H9 (cell line): ENCODE results near the gene TPT1. TPM values are rescaled to one million over a fixed set of nuclear protein-coding genes. Genes with fewer than 3 reads are reported as not detected.

Experiments
- DNase-seq: peaks from one replicate; pipeline ENCODE4 v3.0.0-alpha.2; 2017
- H2AFZ ChIP-seq: one replicate; pipeline ENCODE4 v1.6.1; 2013; ENCODE audit warnings: mild to moderate bottlenecking, low read length, control low read depth, moderate library complexity
- H2AK5ac ChIP-seq: 2 replicates; pipeline ENCODE4 v1.6.1; 2013; ENCODE audit warnings: low read length, control low read depth, mixed read lengths; ENCODE audit not compliant: insufficient read length
- H2BK120ac ChIP-seq: one replicate; pipeline ENCODE4 v1.6.1; 2013; ENCODE audit warnings: low read depth, mild to moderate bottlenecking, low read length, control low read depth, inconsistent platforms; ENCODE audit not compliant: poor library complexity, severe bottlenecking
- H2BK12ac ChIP-seq: 2 replicates; pipeline ENCODE4 v1.6.1; 2013; ENCODE audit warnings: low read length, control low read depth, mixed read lengths, low read depth; ENCODE audit not compliant: insufficient read length
- H2BK15ac ChIP-seq: 2 replicates; pipeline ENCODE4 v1.6.1; 2013; ENCODE audit warnings: low read depth, low read length, control low read depth
- H2BK20ac ChIP-seq: one replicate; pipeline ENCODE4 v1.6.1; 2013; ENCODE audit warnings: low read depth, mild to moderate bottlenecking, low read length, control low read depth, inconsistent platforms; ENCODE audit not compliant: poor library complexity, severe bottlenecking
- H2BK5ac ChIP-seq: 2 replicates; pipeline ENCODE4 v1.6.1; 2013; ENCODE audit warnings: low read length, control low read depth, mixed read lengths; ENCODE audit not compliant: insufficient read length
- H3K14ac ChIP-seq: 2 replicates; pipeline ENCODE4 v1.6.1; 2013; ENCODE audit warnings: low read length, control low read depth; ENCODE audit not compliant: insufficient read depth
- H3K18ac ChIP-seq: 2 replicates; pipeline ENCODE4 v1.6.1; 2013; ENCODE audit warnings: low read depth, mild to moderate bottlenecking, mixed read lengths, low read length, control low read depth; ENCODE audit not compliant: insufficient read length
- H3K23ac ChIP-seq: 2 replicates; pipeline ENCODE4 v1.6.1; 2013; ENCODE audit warnings: low read length, control low read depth, mixed read lengths, low read depth; ENCODE audit not compliant: insufficient read length
- H3K23me2 ChIP-seq: 2 replicates; pipeline ENCODE4 v1.6.1; 2013; ENCODE audit warnings: low read depth, mild to moderate bottlenecking, mixed read lengths, low read length, control low read depth; ENCODE audit not compliant: insufficient read length, poor library complexity, severe bottlenecking
- H3K27ac ChIP-seq: 2 replicates; pipeline ENCODE4 v1.5.1; 2013; ENCODE audit warnings: low read length, control low read depth, mixed read lengths, low read depth; ENCODE audit not compliant: insufficient read length
- H3K27me3 ChIP-seq: 2 replicates; pipeline ENCODE4 v1.6.1; 2013; ENCODE audit warnings: low read length, control low read depth, inconsistent platforms; ENCODE audit not compliant: insufficient read depth
- H3K4ac ChIP-seq: 2 replicates; pipeline ENCODE4 v1.6.1; 2013; ENCODE audit warnings: low read depth, mild to moderate bottlenecking, control low read depth, inconsistent platforms, low read length, moderate library complexity
- H3K4me1 ChIP-seq: 2 replicates; pipeline ENCODE4 v1.6.1; 2013; ENCODE audit warnings: low read length, control low read depth, inconsistent platforms; ENCODE audit not compliant: insufficient read depth
- H3K4me2 ChIP-seq: 2 replicates; pipeline ENCODE4 v1.6.1; 2013; ENCODE audit warnings: low read length, control low read depth, mixed read lengths; ENCODE audit not compliant: insufficient read length, insufficient read depth
- H3K56ac ChIP-seq: 2 replicates; pipeline ENCODE4 v1.6.1; 2013; ENCODE audit warnings: low read depth, mild to moderate bottlenecking, mixed read lengths, low read length, control low read depth; ENCODE audit not compliant: insufficient read length
- H3K79me1 ChIP-seq: 2 replicates; pipeline ENCODE4 v1.6.1; 2013; ENCODE audit warnings: low read depth, mild to moderate bottlenecking, moderate library complexity, low read length, control low read depth, inconsistent platforms; ENCODE audit not compliant: insufficient read depth, poor library complexity, severe bottlenecking
- H3K79me2 ChIP-seq: 2 replicates; pipeline ENCODE4 v1.6.1; 2013; ENCODE audit warnings: low read length, control low read depth, inconsistent platforms; ENCODE audit not compliant: insufficient read depth
- H3K9ac ChIP-seq: 2 replicates; pipeline ENCODE4 v1.6.1; 2013; ENCODE audit warnings: low read length, control low read depth, mixed read lengths; ENCODE audit not compliant: insufficient read length; ENCODE audit errors: extremely low read depth
- H3K9me3 ChIP-seq: one replicate; pipeline ENCODE4 v1.6.1; 2013; ENCODE audit warnings: low read depth, low read length, inconsistent platforms; ENCODE audit not compliant: control insufficient read depth
- H3T11ph ChIP-seq: one replicate; pipeline ENCODE4 v1.6.1; 2013; ENCODE audit warnings: mild to moderate bottlenecking, low read length, control low read depth, inconsistent platforms
- H4K20me1 ChIP-seq: one replicate; pipeline ENCODE4 v1.6.1; 2013; ENCODE audit not compliant: control insufficient read depth, insufficient read length, insufficient read depth
- H4K5ac ChIP-seq: 2 replicates; pipeline ENCODE4 v1.6.1; 2013; ENCODE audit warnings: low read depth, mild to moderate bottlenecking, mixed read lengths, low read length, control low read depth; ENCODE audit not compliant: insufficient read length
- H4K8ac ChIP-seq: replicated peaks from 2 replicates; pipeline ENCODE4 v1.6.1; 2013; ENCODE audit warnings: low read length, control low read depth, mixed read lengths, low read depth; ENCODE audit not compliant: insufficient read length
- H4K91ac ChIP-seq: 2 replicates; pipeline ENCODE4 v1.6.1; 2013; ENCODE audit warnings: low read depth, mild to moderate bottlenecking, moderate library complexity, mixed read lengths, low read length, control low read depth; ENCODE audit not compliant: insufficient read length
- H3K27ac Mint-ChIP-seq, 3 experiments: 2 replicates in 2 of 3; 3 replicates in 1 of 3; pipeline ENCODE4 v1.8.0; 2020 to 2021; ENCODE audit warnings: mixed read lengths in 3 of 3, mild to moderate bottlenecking in 1 of 3, moderate library complexity in 1 of 3
- H3K27me3 Mint-ChIP-seq: 2 replicates; pipeline ENCODE4 v1.8.0; 2021; ENCODE audit warnings: low read depth, mild to moderate bottlenecking, moderate library complexity, mixed read lengths
- H3K36me3 Mint-ChIP-seq, 3 experiments: 2 replicates in 2 of 3; 3 replicates in 1 of 3; pipeline ENCODE4 v1.8.0; 2020 to 2021; ENCODE audit warnings: low read depth in 3 of 3, mixed read lengths in 3 of 3; ENCODE audit not compliant: insufficient read depth in 1 of 3
- H3K4me1 Mint-ChIP-seq, 2 experiments: 2 replicates each; pipeline ENCODE4 v1.8.0; 2020; ENCODE audit warnings: mixed read lengths in 2 of 2
- H3K4me3 Mint-ChIP-seq, 2 experiments: 2 replicates in 1 of 2; 3 replicates in 1 of 2; pipeline ENCODE4 v1.8.0; 2020 to 2021; ENCODE audit warnings: mild to moderate bottlenecking in 2 of 2, mixed read lengths in 2 of 2, moderate library complexity in 1 of 2
- H3K9me3 Mint-ChIP-seq, 2 experiments: 2 replicates in 1 of 2; 3 replicates in 1 of 2; pipeline ENCODE4 v1.8.0; 2020; ENCODE audit warnings: mild to moderate bottlenecking in 2 of 2, mixed read lengths in 2 of 2, moderate library complexity in 1 of 2
- WGBS: extraction: QIAGEN DNeasy Blood & Tissue Kit; methylation state at CpG from one replicate; pipeline ENCODE4 v1.1.7; 2013; ENCODE audit warnings: missing lambda C conversion rate, low lambda C conversion rate, mixed read lengths; ENCODE audit not compliant: insufficient read length; ENCODE audit errors: extremely low coverage; 5-methylcytosine and 5-hydroxymethylcytosine counted together
- total RNA-seq: library from RNA; stranded (reverse); gene quantifications from 2 replicates; pipeline ENCODE4 v1.2.1, GENCODE V29; 2021
- TF ChIP-seq, protein P1 (sequence below): fragments of 200-600 bp; sonication (generic); conservative IDR thresholded peaks from 3 replicates; pipeline ENCODE4 v1.8.0; 2021; ENCODE audit warnings: antibody characterized with exemption, mild to moderate bottlenecking

Gene TPT1
- total RNA-seq, 1 experiment from 2014 or later, result 2,205 TPM

DNA sequence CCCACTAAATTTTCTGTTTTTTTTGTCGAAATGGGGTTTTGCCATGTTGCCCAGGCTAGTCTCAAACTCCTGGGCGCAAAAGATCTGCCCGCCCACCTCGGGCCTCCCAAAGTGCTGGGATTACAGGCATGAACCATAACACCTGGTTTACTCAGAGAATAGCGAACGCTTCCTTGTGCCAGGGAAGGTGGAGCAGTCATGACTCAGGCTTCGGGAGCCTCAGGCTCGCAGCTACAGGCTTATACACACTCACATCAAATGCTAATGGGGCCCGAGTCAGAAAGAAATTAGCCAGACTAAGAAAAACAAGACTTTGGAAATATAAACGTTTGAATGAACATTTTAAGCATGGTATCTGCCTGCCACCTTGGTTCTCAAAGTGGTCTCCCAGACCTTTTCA, 11.0 kb upstream of the TPT1 start:
- WGBS, result no CpG with 5 or more reads among the region's 10 CpGs
- no peak overlapping the region for H2BK12ac ChIP-seq
- H4K20me1 ChIP-seq, result no peaks in the 10 kb centered on the region
- no peak overlapping the region for H3K23ac ChIP-seq
- no peak overlapping the region for H2AK5ac ChIP-seq
- H3K27ac ChIP-seq, result no peak overlapping the region
- DNase-seq, result no peak
- H3K9me3 ChIP-seq, result no peaks in the 10 kb centered on the region
- H3K9me3 Mint-ChIP-seq, result no peaks in the 10 kb centered on the region
- H4K91ac ChIP-seq, result no peak overlapping the region
- H3K27me3 Mint-ChIP-seq, result no peaks in the 10 kb centered on the region
- no peak overlapping the region for H2BK15ac ChIP-seq
- H4K8ac ChIP-seq, result no peak overlapping the region
- TF ChIP-seq, protein P1, sequence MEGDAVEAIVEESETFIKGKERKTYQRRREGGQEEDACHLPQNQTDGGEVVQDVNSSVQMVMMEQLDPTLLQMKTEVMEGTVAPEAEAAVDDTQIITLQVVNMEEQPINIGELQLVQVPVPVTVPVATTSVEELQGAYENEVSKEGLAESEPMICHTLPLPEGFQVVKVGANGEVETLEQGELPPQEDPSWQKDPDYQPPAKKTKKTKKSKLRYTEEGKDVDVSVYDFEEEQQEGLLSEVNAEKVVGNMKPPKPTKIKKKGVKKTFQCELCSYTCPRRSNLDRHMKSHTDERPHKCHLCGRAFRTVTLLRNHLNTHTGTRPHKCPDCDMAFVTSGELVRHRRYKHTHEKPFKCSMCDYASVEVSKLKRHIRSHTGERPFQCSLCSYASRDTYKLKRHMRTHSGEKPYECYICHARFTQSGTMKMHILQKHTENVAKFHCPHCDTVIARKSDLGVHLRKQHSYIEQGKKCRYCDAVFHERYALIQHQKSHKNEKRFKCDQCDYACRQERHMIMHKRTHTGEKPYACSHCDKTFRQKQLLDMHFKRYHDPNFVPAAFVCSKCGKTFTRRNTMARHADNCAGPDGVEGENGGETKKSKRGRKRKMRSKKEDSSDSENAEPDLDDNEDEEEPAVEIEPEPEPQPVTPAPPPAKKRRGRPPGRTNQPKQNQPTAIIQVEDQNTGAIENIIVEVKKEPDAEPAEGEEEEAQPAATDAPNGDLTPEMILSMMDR, result no peak
- H3K4ac ChIP-seq, result no peak overlapping the region
- no peaks in the 10 kb centered on the region for H3K27me3 ChIP-seq
- no peak overlapping the region for H2AFZ ChIP-seq
- H3K36me3 Mint-ChIP-seq, result peaks cover 22 to 59% (median 51%) of the 10 kb centered on the region in 3 experiments
- H3K18ac ChIP-seq, result no peak overlapping the region
- H3T11ph ChIP-seq, result no peak overlapping the region
- no peaks in the 10 kb centered on the region for H3K79me1 ChIP-seq
- H3K23me2 ChIP-seq, result no peaks in the 10 kb centered on the region
- no peak overlapping the region for H2BK5ac ChIP-seq
- no peak overlapping the region for H4K5ac ChIP-seq
- no peak overlapping the region for H3K4me3 Mint-ChIP-seq
- H3K14ac ChIP-seq, result no peak overlapping the region
- H2BK120ac ChIP-seq, result no peak overlapping the region
- H3K9ac ChIP-seq, result no peak overlapping the region
- H2BK20ac ChIP-seq, result no peak overlapping the region
- H3K4me1 Mint-ChIP-seq, result no peaks in the 10 kb centered on the region
- H3K56ac ChIP-seq, result no peak overlapping the region
- no peaks in the 10 kb centered on the region for H3K79me2 ChIP-seq
- no peak overlapping the region for H3K4me2 ChIP-seq
- no peaks in the 10 kb centered on the region for H3K4me1 ChIP-seq
- no peak overlapping the region; a peak in 2 of 7 replicates for H3K27ac Mint-ChIP-seq
